OCI-LY1 (cell line): ENCODE measurements around the gene PPP2R2D.

ENCODE experiments used
- H2AFZ ChIP-seq: fragments of 200-600 bp; sonication (generic), shearing (Covaris generic); 2 replicates; pipeline ENCODE4 v1.6.0; 2014; ENCODE audit warnings: antibody characterized with exemption, mild to moderate bottlenecking, low read length
- H3F3A ChIP-seq: fragments of 200-600 bp; sonication (generic), shearing (Covaris generic); 2 replicates; pipeline ENCODE4 v1.6.0; 2014; ENCODE audit warnings: mild to moderate bottlenecking, antibody characterized with exemption, low read length, moderate library complexity; ENCODE audit not compliant: insufficient read depth
- H3K27ac ChIP-seq: fragments of 200-600 bp; sonication (generic); 2 replicates; pipeline ENCODE4 v1.5.1; 2014; ENCODE audit warnings: low read length, mixed run types, mild to moderate bottlenecking, low read depth; ENCODE audit not compliant: poor library complexity, severe bottlenecking
- H3K27me3 ChIP-seq: fragments of 200-600 bp; sonication (generic); 2 replicates; pipeline ENCODE4 v1.6.0; 2014; ENCODE audit warnings: antibody characterized with exemption, mild to moderate bottlenecking, low read length, moderate library complexity; ENCODE audit not compliant: insufficient read depth
- H3K36me3 ChIP-seq: fragments of 200-600 bp; sonication (generic); 2 replicates; pipeline ENCODE4 v1.6.1; 2014; ENCODE audit warnings: mild to moderate bottlenecking, antibody characterized with exemption, low read length, moderate library complexity, mixed read lengths; ENCODE audit not compliant: insufficient read depth
- H3K4me1 ChIP-seq: fragments of 200-600 bp; sonication (generic); 2 replicates; pipeline ENCODE4 v1.5.1; 2014; ENCODE audit warnings: mild to moderate bottlenecking, low read length, moderate library complexity; ENCODE audit not compliant: insufficient read depth, severe bottlenecking
- H3K4me2 ChIP-seq: fragments of 200-600 bp; sonication (generic), shearing (Covaris generic); 2 replicates; pipeline ENCODE4 v1.6.1; 2014; ENCODE audit warnings: low read length
- H3K4me3 ChIP-seq: fragments of 200-600 bp; sonication (generic); 2 replicates; pipeline ENCODE4 v1.5.1; 2014; ENCODE audit warnings: low read length, low read depth, mild to moderate bottlenecking, mixed read lengths; ENCODE audit not compliant: poor library complexity, severe bottlenecking
- H3K79me2 ChIP-seq: fragments of 200-600 bp; shearing (Covaris generic); 2 replicates; pipeline ENCODE4 v1.6.1; 2016; ENCODE audit warnings: mixed run types, low read length, mixed read lengths; ENCODE audit not compliant: insufficient read depth
- H3K9ac ChIP-seq: fragments of 200-600 bp; sonication (generic), shearing (Covaris generic); 2 replicates; pipeline ENCODE4 v1.6.1; 2014; ENCODE audit warnings: mild to moderate bottlenecking, low read length, mixed read lengths
- H3K9me2 ChIP-seq: fragments of 200-600 bp; sonication (generic), shearing (Covaris generic); 2 replicates; pipeline ENCODE4 v1.6.1; 2014; ENCODE audit warnings: low read depth, mild to moderate bottlenecking, low read length, mixed read lengths
- H3K9me3 ChIP-seq: fragments of 200-600 bp; shearing (Covaris generic); 2 replicates; pipeline ENCODE4 v1.6.1; 2014; ENCODE audit warnings: low read length, mixed read lengths
- H4K20me1 ChIP-seq: fragments of 200-600 bp; sonication (generic), shearing (Covaris generic); 2 replicates; pipeline ENCODE4 v1.6.0; 2016; ENCODE audit warnings: mild to moderate bottlenecking, low read length; ENCODE audit not compliant: insufficient read depth
- CTCF ChIP-seq: fragments of 200-600 bp; sonication (generic), shearing (Covaris generic); IDR thresholded peaks from 2 replicates; pipeline ENCODE4 v1.5.1; 2017; ENCODE audit warnings: mild to moderate bottlenecking, antibody characterized with exemption, low read length, moderate library complexity, mixed read lengths
- EZH2 ChIP-seq: fragments of 200-600 bp; sonication (generic), shearing (Covaris generic); IDR thresholded peaks from 2 replicates; pipeline ENCODE4 v1.8.0; 2017; ENCODE audit warnings: borderline replicate concordance, mixed run types, mild to moderate bottlenecking, antibody characterized with exemption, low read length, moderate library complexity, mixed read lengths

Gene PPP2R2D

GRCh38 chr10:131996466-131997365, 95.9 kb downstream of the PPP2R2D start:
- Histone ChIP-seq H3K79me2 (no peaks in the 10 kb centered on the region), H3K9me2 (no peaks in the 10 kb centered on the region), H3K4me3 (no peak overlapping the region), H3K9me3 (no peaks in the 10 kb centered on the region), H2AFZ (no peak overlapping the region), H3K36me3 (no peaks in the 10 kb centered on the region), H3K27me3 (0 out of 2 replicates have a peak, but pooled peaks cover 5% of the 10 kb centered on the region), H3K4me1 (peaks cover 8% of the 10 kb centered on the region), H3K4me2 (no peak overlapping the region; the same call in 1 of the 2 replicates), H3F3A (no peaks in the 10 kb centered on the region), H4K20me1 (no peaks in the 10 kb centered on the region), H3K9ac (no peak overlapping the region), H3K27ac (no peak overlapping the region)
- TF ChIP-seq EZH2 (no peak), CTCF (no peak)

- Histone ChIP-seq H3K36me3 (no peaks in the 10 kb centered on the region), H2AFZ (no peak overlapping the region), H3K9me3 (no peaks in the 10 kb centered on the region), H3F3A (no peaks in the 10 kb centered on the region), H3K4me3 (no peak overlapping the region), H3K4me2 (no peak overlapping the region; the same call in 1 of the 2 replicates), H3K79me2 (no peaks in the 10 kb centered on the region), H3K27ac (no peak overlapping the region), H3K4me1 (peaks cover 8% of the 10 kb centered on the region), H3K27me3 (0 out of 2 replicates have a peak, but pooled peaks cover 5% of the 10 kb centered on the region), H3K9me2 (no peaks in the 10 kb centered on the region), H3K9ac (no peak overlapping the region), H4K20me1 (no peaks in the 10 kb centered on the region)
- TF ChIP-seq CTCF, result no peak
- TF ChIP-seq EZH2, result no peak
Observed at GRCh38 chr10:131997366-131998049, 96.7 kb downstream of the PPP2R2D start.

GRCh38 chr10:131998050-131998844, 97.4 kb downstream of the PPP2R2D start:
- Histone ChIP-seq H3K4me1 (peaks cover 8% of the 10 kb centered on the region), H3K4me3 (no peak overlapping the region), H2AFZ (no peak overlapping the region), H3K9me3 (no peaks in the 10 kb centered on the region), H3K36me3 (no peaks in the 10 kb centered on the region), H3K79me2 (no peaks in the 10 kb centered on the region), H3F3A (no peaks in the 10 kb centered on the region), H4K20me1 (no peaks in the 10 kb centered on the region), H3K9ac (no peak overlapping the region), H3K9me2 (no peaks in the 10 kb centered on the region), H3K4me2 (no peak overlapping the region), H3K27ac (no peak overlapping the region), H3K27me3 (0 out of 2 replicates have a peak, but pooled peaks cover 5% of the 10 kb centered on the region)
- no peak for TF ChIP-seq EZH2
- no peak for TF ChIP-seq CTCF
